Measurements from ENCODE around the gene LRRC37B. TPM values are rescaled to one million over a fixed set of nuclear protein-coding genes. Genes with fewer than 3 reads are reported as not detected.
"Not testable (repeated sequence)": the region's sequence is repeated elsewhere in the genome, so short reads cannot be mapped to it uniquely, and the experiment has no call there.

The LRRC37B gene
- polyA plus RNA-seq, 2 of the 4 experiments (the other 2 are of a cell fraction): 8.3 to 17.9 TPM

DNA sequence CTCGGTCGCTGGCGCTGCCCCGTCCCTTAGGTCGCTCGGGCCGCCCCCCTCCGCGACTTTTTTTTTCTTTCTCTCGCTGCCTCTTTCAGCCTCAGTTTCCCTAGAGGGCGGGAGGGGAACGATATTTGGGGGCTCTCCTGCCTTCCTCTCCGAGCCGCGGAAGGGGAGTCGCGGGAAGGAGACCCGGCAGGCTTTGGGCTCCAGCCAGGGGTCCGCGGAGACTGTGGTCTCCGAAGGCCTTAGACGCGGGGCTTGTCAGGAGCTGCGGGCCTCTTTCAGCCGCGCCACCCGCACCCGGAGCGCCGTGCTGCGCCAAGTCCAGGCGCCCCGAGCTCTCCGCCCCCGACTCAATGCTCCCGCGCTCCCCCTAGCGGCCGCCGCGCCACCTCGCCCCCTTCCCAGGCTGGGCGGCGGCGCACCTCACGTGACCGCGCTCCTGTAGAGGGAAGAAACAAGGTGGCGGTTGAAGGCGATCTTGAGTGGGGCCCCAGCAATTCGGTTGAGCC, at the start of gene LRRC37B (continued):
- no peak for TF ChIP-seq SREBF2 (IDR thresholded peaks at IDR 0.05)
- TF ChIP-seq EP300 (IDR thresholded peaks at IDR 0.05): no peak
- TF ChIP-seq SMC3 (IDR thresholded peaks at IDR 0.05): peak; percentile 66
- no peak for TF ChIP-seq ATOH8 (CRISPR knock-in tag; IDR thresholded peaks at IDR 0.05; ENCODE audit: low read depth)
- no peak for TF ChIP-seq EHF (CRISPR knock-in tag; IDR thresholded peaks at IDR 0.05)
- TF ChIP-seq CTCF (IDR thresholded peaks at IDR 0.05): peak; percentile 96
- TF ChIP-seq PBX3 (IDR thresholded peaks at IDR 0.05): no peak
- TF ChIP-seq CHD4 (IDR thresholded peaks at IDR 0.05; ENCODE audit: borderline replicate concordance): 0 out of 2 replicates have a peak, but pooled peaks have one; percentile 60
- no peak for TF ChIP-seq TP53 (CRISPR knock-in tag; IDR thresholded peaks at IDR 0.05)
- no peak for TF ChIP-seq JUNB (IDR thresholded peaks at IDR 0.05)
- TF ChIP-seq NFE2L2 (conservative IDR thresholded peaks at IDR 0.05; ENCODE audit: low read length): no peak
- TF ChIP-seq CBX8 (IDR thresholded peaks at IDR 0.05): no peak
- peak; percentile 86 for TF ChIP-seq MAX (IDR thresholded peaks at IDR 0.05)
- peak; percentile 43 for TF ChIP-seq POLR2A (IDR thresholded peaks at IDR 0.05; ENCODE audit: low read length)
- no peak for TF ChIP-seq TFCP2L1 (CRISPR knock-in tag; IDR thresholded peaks at IDR 0.05)
- TF ChIP-seq KDM1A (IDR thresholded peaks at IDR 0.05; ENCODE audit: low read depth): no peak
- no peak for TF ChIP-seq RARB (CRISPR knock-in tag; IDR thresholded peaks at IDR 0.05)
- TF ChIP-seq RAD21 (conservative IDR thresholded peaks at IDR 0.05 in 1 of 2, IDR thresholded peaks at IDR 0.05 in 1 of 2): peak; percentile 45 to 54; a peak in 3 of 5 replicates
- TF ChIP-seq BHLHE40 (IDR thresholded peaks at IDR 0.05; ENCODE audit: low read depth, low read length): peak; percentile 87
- no peak for TF ChIP-seq HDAC2 (IDR thresholded peaks at IDR 0.05)
- no peak for TF ChIP-seq NPAS2 (CRISPR knock-in tag; IDR thresholded peaks at IDR 0.05; ENCODE audit: borderline replicate concordance)
- TF ChIP-seq HOXB13 (CRISPR knock-in tag; IDR thresholded peaks at IDR 0.05; ENCODE audit: low read depth): no peak
- TF ChIP-seq EHMT2 (IDR thresholded peaks at IDR 0.05; ENCODE audit: low read depth): no peak
- no peak for TF ChIP-seq CEBPB (IDR thresholded peaks at IDR 0.05)
- no peak for TF ChIP-seq FOXS1 (CRISPR knock-in tag; IDR thresholded peaks at IDR 0.05)
- TF ChIP-seq RFX5 (IDR thresholded peaks at IDR 0.05): no peak
- no peak for TF ChIP-seq POLR2AphosphoS2 (conservative IDR thresholded peaks at IDR 0.05; ENCODE audit: low read length)

DNA sequence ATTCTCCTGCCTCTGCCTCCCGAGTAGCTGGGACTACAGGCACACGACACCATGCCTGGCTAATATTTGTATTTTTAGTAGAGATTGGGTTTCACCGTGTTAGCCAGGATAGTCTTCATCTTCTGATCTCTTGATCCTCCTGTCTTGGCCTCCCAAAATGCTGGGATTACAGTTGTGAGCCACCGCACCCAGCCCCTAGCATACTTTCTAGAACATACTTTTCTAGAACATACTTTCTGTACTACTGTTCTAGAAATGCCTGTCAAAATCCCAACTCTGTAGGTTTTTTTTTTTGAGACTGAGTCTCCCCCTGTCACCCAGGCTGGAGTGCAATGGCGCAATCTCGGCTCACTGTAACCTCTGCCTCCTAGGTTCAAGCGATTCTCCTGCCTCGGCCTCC, 43.1 kb upstream of the LRRC37B start:
- CTCF ChIA-PET; H3K27ac ChIP-seq; ATAC-seq; POLR2A ChIA-PET; DNase-seq (ENCODE audit: low read depth in 1 of 2, low spot score in 1 of 2); H3K4me3 ChIP-seq; FAIRE-seq; H3K4me2 ChIP-seq; H3K4me1 ChIP-seq; H3K9me3 ChIP-seq: not testable (repeated sequence)
- 97% methylated on average over 8 of the region's 8 CpGs for WGBS (ENCODE audit: missing lambda C conversion rate)
